ENCODE measurements around the gene DNMT1.
"Not testable (repeated sequence)": the region's sequence is repeated elsewhere in the genome, so short reads cannot be mapped to it uniquely, and the experiment has no call there.

The DNMT1 gene

DNA sequence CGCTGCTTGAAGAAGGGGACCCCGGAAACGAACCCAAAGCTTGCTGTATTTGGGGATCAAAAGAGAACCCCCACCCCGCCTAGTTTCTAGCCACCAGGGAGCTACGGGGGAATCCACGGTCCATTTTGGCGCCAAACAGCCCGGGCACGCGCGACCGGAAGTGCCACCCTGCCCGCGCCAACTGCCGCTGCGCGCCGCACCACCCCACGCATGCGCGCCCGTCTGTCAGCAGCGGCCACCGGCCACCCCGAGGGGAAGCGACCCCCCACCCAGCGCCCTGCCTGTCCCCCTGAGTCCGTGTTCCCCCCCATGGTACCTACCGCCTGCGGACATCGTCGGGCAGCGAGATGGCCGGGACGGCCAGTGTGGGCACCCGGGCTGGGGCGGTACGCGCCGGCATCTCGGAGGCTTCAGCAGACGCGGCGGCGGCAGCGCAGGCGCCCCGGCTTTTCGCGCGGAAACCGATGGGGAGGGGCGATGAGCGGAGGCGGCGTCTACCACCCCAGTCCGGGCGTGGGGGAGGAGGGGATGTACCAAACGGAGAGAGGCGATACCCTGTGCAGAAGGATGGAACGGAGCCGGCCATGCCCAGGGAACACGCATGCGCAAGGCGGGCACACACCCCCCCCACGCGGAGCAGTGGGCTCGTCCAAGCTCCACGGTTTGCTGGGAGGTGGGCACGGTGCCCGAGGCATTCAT lies at the start of gene DNMT1:
Gene DNMT1 (minus strand): TSS at position 454 of the 699 bp plus-strand sequence. CDS start 54 bp downstream, at position 400.
- in situ Hi-C loops (cut with MboI; ENCODE audit: low sequenced_read_pairs) = no loop called here

DNA sequence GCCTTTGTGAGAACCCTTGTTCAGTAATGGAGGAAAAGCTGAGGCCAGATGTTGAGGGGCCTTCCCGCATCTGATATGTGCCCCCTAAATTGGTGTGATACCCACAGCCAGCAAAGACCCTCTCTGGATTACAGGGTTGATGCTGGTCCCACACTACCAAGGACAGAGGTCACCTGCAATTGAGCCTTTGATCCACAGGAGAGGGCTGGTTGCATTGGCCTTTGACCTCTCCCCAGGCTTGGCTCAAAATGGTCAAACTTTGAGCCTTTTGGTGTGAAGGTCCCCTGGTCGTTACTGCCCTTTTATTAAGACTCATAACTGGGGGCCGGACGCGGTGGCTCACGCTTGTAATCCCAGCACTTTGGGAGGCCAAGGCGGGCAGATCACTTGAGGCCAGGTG lies 48.9 kb upstream of the DNMT1 start:
- in situ Hi-C loops (cut with MboI; ENCODE audit: low sequenced_read_pairs) = loop anchor here (10.0 kb wide), 1 partner anchor 319 kb away; no protein-coding TSS in a partner anchor

DNA sequence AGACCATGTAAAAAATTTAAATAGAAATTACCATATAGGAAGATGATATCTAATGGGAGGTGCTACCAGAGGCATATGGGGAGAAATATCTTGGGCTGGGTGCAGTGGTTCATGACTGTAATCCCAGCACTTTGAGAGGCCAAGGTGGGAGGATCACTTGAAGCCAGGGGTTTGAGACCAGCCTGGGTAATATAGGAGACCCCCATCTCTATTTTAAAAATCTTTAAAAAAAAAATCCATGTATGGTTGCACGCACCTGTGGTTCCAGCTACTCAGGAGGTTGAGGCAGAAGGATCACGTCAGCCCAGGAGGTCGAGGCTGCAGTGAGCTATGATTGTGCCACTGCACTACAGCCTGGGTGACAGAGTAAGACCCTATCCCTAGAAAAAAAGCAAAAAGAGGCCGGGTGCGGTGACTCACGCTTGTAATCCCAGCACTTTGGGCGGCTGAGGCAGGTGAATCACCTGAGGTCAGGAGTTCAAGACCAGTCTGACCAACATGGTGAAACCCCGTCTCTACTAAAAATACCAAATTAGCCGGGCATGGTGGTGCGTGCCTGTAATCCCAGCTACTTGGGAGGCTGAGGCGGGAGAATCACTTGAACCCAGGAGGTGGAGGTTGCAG lies 47.2 kb upstream of the DNMT1 start:
- in situ Hi-C loops (cut with MboI; ENCODE audit: low sequenced_read_pairs) = loop anchor here (10.0 kb wide), 1 partner anchor 317 kb away; no protein-coding TSS in a partner anchor

DNA sequence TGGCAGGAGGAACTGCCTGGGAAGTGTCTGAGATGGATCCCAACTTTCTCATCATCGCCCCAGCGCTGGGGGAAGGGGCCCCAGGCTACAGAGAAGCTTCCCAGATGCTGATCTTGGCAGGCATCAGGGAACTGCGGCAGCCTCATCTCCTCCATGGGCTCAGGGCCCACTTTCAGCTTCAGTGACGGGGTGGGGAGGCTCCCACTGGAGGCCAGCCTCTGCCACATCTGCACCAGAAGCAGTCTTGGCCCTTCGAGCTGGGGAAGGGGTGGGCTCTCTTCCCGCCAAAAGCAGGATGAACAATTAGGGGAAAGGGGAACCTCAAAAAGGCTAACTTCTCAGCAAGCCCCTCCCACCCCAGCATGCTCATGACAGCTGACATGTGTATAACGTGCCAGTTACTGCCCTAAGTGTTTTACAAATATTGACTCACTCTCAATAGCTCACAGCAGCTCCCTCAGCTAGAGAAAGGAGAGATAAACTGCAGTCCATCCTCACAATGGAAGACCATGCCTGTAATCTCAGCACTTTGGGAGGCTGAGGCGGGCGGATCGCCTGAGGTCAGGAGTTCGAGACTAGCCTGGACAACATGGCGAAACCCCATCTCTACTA lies 43.5 kb upstream of the DNMT1 start:
- in situ Hi-C loops (cut with MboI; ENCODE audit: low sequenced_read_pairs) = no loop called here

DNA sequence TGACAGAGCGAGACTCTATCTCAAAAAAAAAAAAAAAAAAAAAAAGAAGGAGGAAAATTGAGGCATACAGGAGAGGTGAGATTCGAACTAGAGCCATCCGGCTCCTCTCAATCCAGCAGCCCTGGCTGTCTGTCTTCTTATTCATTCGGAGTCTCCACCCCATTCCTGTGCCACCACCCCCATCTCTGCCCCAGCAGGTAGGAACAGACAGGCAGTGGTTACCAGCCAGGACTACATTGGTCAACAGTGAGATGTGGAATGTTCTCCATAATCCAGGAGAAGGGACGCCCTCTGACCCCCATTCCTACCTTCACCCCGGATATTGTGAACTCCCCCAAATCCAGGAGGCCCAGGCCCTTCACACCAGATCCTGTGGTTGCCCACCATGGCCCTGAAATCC lies 42.9 kb upstream of the DNMT1 start:
- in situ Hi-C loops (cut with MboI; ENCODE audit: low sequenced_read_pairs) = no loop called here

DNA sequence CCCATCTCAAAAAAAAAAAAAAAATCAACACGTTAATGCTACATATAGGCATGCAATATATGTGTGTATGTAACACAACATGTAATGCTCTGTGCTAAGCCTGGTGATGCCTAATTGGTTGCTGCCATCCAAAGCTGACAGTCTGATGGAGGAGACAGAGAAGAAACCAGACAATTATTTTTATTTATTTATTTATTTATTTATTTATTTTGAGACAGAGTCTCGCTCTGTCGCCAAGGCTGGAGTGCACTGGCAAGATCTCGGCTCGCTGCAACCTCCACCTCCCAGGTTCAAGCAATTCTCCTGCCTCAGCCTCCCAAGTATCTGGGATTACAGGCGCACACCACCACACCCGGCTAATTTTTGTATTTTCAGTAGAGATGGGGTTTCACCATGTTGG lies 40.7 kb upstream of the DNMT1 start:
- in situ Hi-C loops (cut with MboI; ENCODE audit: low sequenced_read_pairs) = not testable (repeated sequence)

DNA sequence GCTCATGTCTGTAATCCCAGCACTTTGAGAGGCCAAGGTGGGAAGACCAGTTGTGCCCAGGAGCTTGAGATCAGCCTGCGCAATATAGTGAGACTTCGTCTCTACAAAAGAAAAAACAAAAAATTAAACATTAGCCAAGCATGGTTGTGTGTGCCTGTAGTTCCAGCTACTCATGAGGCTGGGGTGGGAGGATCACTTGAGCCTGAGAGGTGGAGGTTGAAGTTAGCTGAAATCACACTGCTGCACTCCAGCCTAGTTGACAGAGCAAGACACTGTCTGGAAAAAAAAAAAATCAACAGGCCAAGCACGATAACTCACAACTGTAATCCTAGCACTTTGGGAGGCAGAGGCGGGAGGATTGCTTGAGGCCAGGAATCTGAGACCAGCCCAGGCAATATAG lies 40.2 kb upstream of the DNMT1 start:
- in situ Hi-C loops (cut with MboI; ENCODE audit: low sequenced_read_pairs) = no loop called here

DNA sequence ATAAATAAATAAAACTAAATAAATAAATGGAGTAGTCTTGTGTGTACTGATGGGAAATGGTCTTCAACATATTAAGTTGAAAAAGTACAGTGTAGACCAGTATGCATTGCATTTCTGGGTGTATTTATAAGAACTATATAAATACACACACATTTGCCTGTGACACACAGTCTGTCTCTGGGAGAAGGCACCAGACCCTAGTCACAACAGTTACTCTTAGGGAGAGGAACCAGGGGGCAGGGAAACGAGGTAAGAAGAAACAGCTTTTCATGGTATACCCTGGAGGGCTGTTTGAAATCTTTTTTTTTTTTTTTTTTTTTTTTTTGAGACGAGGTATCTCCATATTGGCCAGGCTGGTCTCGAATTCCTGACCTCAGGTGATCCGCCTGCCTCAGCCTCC lies 39.2 kb upstream of the DNMT1 start:
- in situ Hi-C loops (cut with MboI; ENCODE audit: low sequenced_read_pairs) = no loop called here

DNA sequence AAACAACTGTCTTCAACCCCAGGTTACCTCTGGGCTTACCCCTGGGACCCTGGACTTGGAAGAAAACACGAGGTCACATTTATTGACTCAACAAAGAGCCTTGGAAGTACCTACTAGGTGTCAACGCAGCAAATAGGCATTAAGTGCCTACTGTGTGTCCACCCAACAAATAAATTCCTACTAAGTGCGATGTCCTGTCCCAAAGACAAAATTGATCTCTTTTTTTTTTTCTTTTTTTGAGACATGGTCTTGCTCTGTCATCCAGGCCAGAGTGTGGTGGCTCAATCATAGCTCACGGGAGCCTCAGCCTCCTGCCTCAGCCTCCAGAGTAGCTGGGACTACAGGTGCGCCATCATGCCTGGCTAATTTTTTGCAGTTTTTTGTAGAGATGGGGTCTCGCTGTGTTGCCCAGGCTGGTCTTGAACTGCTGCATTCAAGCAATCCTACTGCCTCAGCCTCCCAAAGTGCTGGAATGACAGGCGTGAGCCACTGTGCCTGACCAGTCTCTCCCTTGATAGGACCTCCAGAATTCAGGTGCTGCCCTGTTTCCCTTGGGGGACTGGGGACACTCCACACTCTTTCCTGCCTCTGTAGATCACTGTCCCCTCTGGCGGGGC lies 37.0 kb upstream of the DNMT1 start:
- in situ Hi-C loops (cut with MboI; ENCODE audit: low sequenced_read_pairs) = no loop called here

DNA sequence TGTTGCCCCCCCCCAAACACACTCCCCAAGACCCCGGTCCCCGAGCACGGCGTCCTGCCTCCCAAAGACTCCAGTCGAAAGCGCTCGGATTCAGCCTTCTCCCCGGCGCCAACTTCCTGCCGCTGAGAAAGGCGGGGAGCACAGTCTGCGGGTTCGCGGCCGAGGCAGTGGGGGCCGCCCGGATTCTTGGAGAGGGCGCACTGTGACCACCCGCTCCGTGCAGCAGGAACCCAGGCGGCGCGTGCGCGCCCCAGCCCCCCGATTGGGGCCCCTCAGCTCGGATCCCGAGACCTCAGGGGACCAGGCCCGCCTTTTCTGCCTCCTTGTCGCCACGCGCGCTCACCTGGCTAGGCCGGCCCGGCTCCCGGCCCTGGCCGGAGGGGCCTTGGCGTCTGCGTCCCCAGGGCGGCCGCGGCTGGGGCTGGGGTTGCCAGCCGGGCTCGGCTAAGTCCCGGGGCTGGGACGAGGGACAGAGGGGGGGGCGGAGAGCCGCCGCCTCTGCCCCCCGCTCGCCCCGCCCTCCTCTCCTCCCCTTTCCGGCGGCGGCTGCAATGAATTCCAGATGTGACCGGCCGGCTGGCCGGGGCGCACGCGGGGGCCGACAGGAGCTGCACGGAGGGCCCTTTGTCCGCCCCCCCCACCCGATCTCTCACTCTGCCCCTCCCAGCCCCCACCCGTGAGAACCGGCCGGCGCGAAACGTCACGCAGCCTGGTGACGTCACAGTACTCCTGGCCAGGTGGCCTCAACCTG lies 36.3 kb upstream of the DNMT1 start, which contains the start of gene S1PR2:
Gene S1PR2 (minus strand): TSS at position 471 of the 751 bp plus-strand sequence. CDS start 6,426 bp downstream, outside the sequence.
- in situ Hi-C loops (cut with MboI; ENCODE audit: low sequenced_read_pairs) = no loop called here

DNA sequence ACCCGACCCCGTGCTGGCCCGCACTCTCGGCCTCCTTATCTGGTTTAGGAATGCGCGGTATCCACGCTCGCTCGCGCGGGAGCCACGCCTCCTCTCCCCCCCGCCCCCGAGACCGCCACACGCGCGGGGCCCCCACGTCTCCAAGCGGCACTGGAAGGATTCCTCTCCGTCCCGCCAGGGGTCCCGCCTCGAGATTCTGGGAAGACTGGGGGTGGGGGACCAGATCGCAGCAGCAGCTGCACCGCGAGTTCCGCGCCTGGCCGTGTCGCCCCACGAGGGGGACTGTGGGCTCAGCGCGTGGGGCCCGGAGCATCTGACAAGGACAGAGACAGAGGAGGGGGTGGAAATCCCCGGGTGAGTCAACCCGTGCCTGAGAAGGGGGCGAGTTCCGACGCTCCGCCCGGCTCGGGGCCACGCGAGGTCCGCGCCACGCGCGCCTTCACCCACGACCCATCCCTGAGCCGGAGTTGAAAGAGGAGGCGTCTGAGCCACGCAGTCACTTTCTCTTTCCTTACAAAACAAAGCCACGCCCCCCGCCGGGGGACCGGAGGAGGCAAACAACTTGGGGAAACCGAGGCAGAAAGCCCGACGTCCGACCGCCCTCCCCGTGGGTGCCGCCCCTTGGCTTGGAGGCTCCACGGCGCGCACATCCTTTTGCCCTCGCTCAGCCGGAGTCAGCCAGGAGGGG lies 35.6 kb upstream of the DNMT1 start:
- in situ Hi-C loops (cut with MboI; ENCODE audit: low sequenced_read_pairs) = no loop called here

DNA sequence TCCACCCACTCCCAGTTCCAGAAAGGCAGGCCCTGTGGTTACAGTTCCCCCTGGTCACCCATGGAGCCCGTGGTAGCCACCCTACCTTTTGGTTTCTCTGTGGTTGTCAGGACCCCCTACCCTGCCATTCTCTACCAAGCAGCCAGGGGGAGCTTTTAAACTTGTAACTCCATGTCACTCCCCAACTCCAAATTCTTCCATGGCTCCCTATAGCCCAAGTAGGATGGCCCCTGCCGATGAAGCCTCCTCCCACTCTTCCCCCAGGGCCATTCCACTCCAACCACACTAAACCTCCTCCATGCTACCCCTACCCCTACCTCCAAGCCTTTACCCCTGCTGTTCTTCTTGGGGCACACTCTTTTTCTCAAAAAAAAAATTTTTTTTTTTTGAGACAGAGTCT lies 34.2 kb upstream of the DNMT1 start:
- in situ Hi-C loops (cut with MboI; ENCODE audit: low sequenced_read_pairs) = no loop called here

DNA sequence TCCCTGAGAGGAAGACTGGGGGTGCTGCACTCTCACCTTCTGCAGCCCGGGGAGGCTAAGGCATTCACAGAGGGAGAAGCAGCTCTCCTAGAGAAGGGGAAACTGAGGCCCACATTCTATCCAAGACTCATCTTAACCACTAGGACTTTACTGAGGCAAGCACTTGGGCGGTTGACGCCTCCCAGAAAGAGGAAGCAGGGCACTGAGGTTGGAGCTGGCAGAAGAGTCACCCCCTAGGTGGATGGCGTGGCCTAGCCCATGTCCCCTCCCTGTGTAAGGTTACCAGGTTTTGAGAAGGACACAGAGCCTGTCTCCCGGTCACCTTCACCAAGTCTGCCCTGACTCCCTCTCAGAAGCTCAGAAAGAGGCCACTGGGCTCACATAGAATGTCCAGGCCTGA lies 33.6 kb upstream of the DNMT1 start:
- in situ Hi-C loops (cut with MboI; ENCODE audit: low sequenced_read_pairs) = no loop called here

DNA sequence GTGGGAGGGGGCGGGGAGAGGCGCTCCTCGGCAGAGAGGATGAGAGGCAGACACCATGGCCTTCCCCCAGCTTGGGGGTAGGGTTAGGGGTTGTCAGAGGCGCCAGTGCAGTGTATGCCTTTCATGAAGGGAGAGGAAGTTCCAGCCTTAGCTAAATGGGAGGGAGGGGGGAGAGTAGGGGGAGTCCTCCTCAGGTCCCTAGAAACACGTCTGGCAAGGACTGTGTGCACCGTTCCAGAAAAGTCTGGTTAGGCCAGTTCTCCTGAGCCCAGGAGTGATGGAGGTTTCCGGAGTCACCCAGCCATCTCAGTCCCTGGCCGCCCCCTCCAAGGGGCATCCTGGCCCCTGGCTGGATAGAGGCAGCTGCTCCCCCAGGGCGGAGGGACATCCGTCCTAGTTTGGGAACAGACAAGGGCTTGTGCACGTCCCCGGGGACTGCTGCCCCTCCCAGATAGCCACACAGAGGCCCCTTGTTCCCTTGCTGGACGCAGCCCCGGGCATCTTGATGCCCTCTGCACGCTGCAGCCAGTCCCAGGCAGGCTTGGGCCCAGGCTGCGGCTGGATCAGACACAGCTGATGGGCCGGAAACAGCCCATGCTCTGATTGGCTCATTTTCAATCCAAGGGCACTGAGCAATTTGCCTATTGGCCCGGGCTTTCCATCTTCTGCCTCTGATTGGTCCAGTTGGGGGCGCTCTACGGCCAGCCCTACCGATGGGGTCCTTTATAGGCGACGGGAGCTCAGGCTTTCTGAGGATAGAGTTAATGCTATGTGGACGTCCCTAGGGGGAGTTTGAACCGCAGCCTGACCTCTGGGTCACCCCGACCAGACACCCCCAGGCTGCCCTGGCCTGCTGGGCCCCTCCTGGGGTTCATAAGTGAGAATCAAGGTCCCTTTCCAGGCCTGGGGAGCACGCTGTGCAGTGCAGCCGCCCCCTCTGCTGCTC lies 32.5 kb upstream of the DNMT1 start:
- in situ Hi-C loops (cut with MboI; ENCODE audit: low sequenced_read_pairs) = no loop called here

DNA sequence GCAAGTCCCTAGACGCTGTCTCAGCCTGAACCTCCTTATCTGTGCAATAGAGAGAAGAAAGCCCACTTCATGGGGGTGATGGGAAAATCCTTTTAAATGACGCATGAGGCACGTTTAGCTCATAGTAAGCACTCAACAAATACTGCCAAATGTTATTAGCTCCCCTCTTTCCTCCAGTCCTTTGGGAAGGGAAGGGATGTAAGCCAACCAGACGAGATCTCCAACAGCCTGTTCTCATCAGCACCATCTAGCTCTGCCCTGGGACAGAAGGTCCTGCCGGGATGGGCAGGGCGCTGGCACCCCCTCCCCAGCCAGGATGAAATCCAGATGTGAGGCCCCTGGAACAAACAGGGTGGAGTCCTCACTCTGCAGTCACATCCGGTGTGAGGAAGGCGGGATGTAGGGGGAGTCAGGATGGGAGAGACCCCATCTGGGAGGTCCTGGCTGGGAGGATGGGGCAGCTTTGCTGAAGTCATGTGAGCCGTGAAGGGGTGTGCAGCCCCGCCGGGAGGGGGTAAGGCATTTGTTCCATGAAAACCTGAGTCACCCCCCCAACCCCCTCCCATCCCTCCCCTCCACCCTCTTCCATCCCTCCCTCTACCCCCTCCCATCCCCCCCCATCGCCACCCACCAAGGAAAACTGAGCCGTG lies 31.7 kb upstream of the DNMT1 start:
- in situ Hi-C loops (cut with MboI; ENCODE audit: low sequenced_read_pairs) = no loop called here

DNA sequence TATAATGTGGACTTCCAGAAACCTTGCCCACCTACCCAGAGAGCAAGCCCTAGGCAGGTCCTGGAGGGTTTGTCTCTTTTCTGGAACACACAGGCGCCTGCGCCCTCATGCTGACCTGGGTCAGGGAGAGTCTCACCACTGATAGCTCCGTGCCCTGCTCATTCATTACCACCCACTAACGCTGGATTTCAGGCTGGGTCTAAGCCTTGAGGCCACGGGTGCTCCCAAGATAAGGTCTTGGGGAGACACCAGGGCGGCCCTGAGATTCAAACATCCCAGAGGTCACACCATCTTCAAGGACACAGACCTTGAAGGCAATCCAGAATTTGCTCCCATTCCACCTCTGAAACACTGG lies 31.2 kb upstream of the DNMT1 start:
- in situ Hi-C loops (cut with MboI; ENCODE audit: low sequenced_read_pairs) = no loop called here

DNA sequence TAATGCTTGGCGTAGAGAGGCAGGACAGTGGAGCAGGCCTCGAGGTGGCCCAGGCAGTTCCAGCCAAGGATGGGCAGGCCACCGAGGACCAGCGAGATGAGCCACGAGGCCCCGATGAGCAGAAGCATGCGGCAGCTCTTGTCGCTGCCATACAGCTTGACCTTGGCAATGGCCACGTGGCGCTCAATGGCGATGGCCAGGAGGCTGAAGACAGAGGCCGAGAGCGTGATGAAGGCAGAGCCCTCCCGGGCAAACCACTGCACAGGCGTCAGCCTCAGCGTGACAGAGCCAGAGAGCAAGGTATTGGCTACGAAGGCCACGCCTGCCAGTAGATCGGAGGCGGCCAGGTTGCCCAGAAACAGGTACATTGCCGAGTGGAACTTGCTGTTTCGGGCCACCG lies 29.6 kb upstream of the DNMT1 start:
- in situ Hi-C loops (cut with MboI; ENCODE audit: low sequenced_read_pairs) = no loop called here

DNA sequence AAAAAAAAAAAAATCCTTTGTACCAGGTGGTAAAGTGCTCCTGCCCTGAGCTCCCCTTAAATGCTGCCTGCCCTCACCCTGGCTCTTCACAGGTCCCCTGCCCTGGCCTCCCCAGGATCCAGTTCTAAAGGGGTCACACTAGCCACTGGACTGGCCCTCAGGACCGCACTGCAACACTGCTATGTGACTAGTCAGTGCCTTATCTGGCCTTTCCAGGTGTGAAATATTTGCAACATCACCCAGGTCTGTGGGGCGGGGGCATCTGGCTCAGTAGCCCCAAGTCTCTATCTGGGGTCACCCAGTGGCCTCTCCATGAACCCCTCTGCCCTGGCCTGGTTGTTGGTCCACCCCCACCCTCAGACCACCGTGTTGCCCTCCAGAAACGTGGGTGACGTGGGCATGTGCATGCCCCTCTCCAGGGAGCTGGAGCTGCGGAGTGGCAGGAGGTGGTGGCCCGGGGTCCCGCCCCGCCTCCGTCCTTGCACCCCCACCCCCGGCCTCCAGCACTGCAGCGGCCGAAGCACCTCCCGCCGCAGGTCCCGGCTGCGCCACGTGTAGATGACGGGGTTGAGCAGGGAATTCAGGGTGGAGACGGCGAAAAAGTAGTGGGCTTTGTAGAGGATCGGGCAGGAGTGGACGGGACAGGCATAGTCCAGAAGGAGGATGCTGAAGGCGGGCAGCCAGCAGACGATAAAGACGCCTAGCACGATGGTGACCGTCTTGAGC lies 28.9 kb upstream of the DNMT1 start:
- in situ Hi-C loops (cut with MboI; ENCODE audit: low sequenced_read_pairs) = no loop called here

Measured in HL-60/S4 (cell line).